Peyer's patch (tissue), 4 donors: ENCODE results near the gene CFAP20DC. TPM values are rescaled to one million over a fixed set of nuclear protein-coding genes. Genes with fewer than 3 reads are reported as not detected.

Experiments used
- DNase-seq, 3 donors: peaks; one replicate each; pipeline ENCODE4 v3.0.0-alpha.2; 2017 to 2019
- H3K27ac ChIP-seq, 4 donors: fragments of 200-600 bp; sonication (generic); one replicate each; pipeline ENCODE4 v1.5.1; 2016 to 2019
- H3K27me3 ChIP-seq, 2 donors: fragments of 200-600 bp; sonication (generic); one replicate each; pipeline ENCODE4 v1.5.1; 2019
- H3K36me3 ChIP-seq, 3 donors: fragments of 200-600 bp; sonication (generic); one replicate each; pipeline ENCODE4 v1.5.1; 2016 to 2019
- H3K4me1 ChIP-seq, 4 donors: fragments of 200-600 bp; sonication (generic); one replicate each; pipeline ENCODE4 v1.5.1; 2016 to 2019
- H3K4me3 ChIP-seq, 4 donors: fragments of 200-600 bp; sonication (generic); 1 replicate in 3 of 4; 2 replicates in 1 of 4; pipeline ENCODE4 v1.5.1; 2016 to 2019; ENCODE audit warnings: mild to moderate bottlenecking in 1 of 4
- H3K9me3 ChIP-seq, 4 donors: fragments of 200-600 bp; sonication (generic); one replicate each; pipeline ENCODE4 v1.5.1; 2016 to 2019; ENCODE audit warnings: mild to moderate bottlenecking in 1 of 4
- CTCF ChIP-seq, 6 experiments: fragments of 450-650 bp in 4 of 6; fragments of 200-600 bp in 2 of 6; sonication (generic) in 1 of 6; IDR thresholded peaks; one replicate each; pipeline ENCODE4 v1.5.1; 2017 to 2019; ENCODE audit warnings: antibody characterized with exemption in 6 of 6, mild to moderate bottlenecking in 3 of 6, moderate library complexity in 1 of 6
- POLR2A ChIP-seq, 2 donors: fragments of 450-650 bp; IDR thresholded peaks; one replicate each; pipeline ENCODE4 v1.5.1; 2017; ENCODE audit warnings: antibody characterized with exemption in 2 of 2, mild to moderate bottlenecking in 2 of 2, moderate library complexity in 2 of 2
- total RNA-seq, 4 donors: library from RNA; depleted of rRNA; stranded (reverse); fragments of >200 nt; gene quantifications; one replicate each; pipeline ENCODE4 v1.1.0, GENCODE V29; 2016

CFAP20DC gene
- total RNA-seq, 4 donors from 2014 or later, result not detected

- no peak for DNase-seq
- no peak for TF ChIP-seq POLR2A (IDR thresholded peaks at IDR 0.05)
- TF ChIP-seq CTCF (IDR thresholded peaks at IDR 0.05), result no peak
- H3K4me3 ChIP-seq, result no peak overlapping the region
- no peaks in the 10 kb centered on the region for H3K9me3 ChIP-seq
- H3K27ac ChIP-seq, result no peak overlapping the region
- H3K36me3 ChIP-seq, result no peaks in the 10 kb centered on the region
- no peaks in the 10 kb centered on the region for H3K4me1 ChIP-seq
- H3K27me3 ChIP-seq, result no peaks in the 10 kb centered on the region
Measured at GRCh38 chr3:58866079-58866478, 183.7 kb downstream of the CFAP20DC start.

GRCh38 chr3:58864480-58864879, 185.3 kb downstream of the CFAP20DC start:
- no peaks in the 10 kb centered on the region for H3K4me1 ChIP-seq
- no peaks in the 10 kb centered on the region for H3K9me3 ChIP-seq
- H3K27me3 ChIP-seq, result no peaks in the 10 kb centered on the region
- TF ChIP-seq POLR2A (IDR thresholded peaks at IDR 0.05) (no peak), CTCF (IDR thresholded peaks at IDR 0.05) (no peak)
- H3K27ac ChIP-seq, result no peak overlapping the region
- no peaks in the 10 kb centered on the region for H3K36me3 ChIP-seq
- DNase-seq, result no peak
- no peak overlapping the region for H3K4me3 ChIP-seq

GRCh38 chr3:58863206-58863605, 186.6 kb downstream of the CFAP20DC start:
- H3K4me1 ChIP-seq, result no peaks in the 10 kb centered on the region
- H3K4me3 ChIP-seq, result no peak overlapping the region
- no peaks in the 10 kb centered on the region for H3K27me3 ChIP-seq
- H3K36me3 ChIP-seq, result no peaks in the 10 kb centered on the region
- TF ChIP-seq POLR2A (IDR thresholded peaks at IDR 0.05) (no peak), CTCF (IDR thresholded peaks at IDR 0.05) (no peak)
- no peaks in the 10 kb centered on the region for H3K9me3 ChIP-seq
- no peak overlapping the region for H3K27ac ChIP-seq
- no peak for DNase-seq

GRCh38 chr3:58861551-58861950, 188.3 kb downstream of the CFAP20DC start:
- TF ChIP-seq POLR2A (IDR thresholded peaks at IDR 0.05), result no peak
- no peak for TF ChIP-seq CTCF (IDR thresholded peaks at IDR 0.05)
- no peak overlapping the region for H3K4me3 ChIP-seq
- no peaks in the 10 kb centered on the region for H3K27me3 ChIP-seq
- no peak for DNase-seq
- no peaks in the 10 kb centered on the region for H3K36me3 ChIP-seq
- no peaks in the 10 kb centered on the region for H3K4me1 ChIP-seq
- H3K9me3 ChIP-seq, result no peaks in the 10 kb centered on the region
- no peak overlapping the region for H3K27ac ChIP-seq

- no peak for DNase-seq
- Histone ChIP-seq H3K36me3 (no peaks in the 10 kb centered on the region), H3K9me3 (no peaks in the 10 kb centered on the region), H3K27me3 (no peaks in the 10 kb centered on the region), H3K4me1 (no peaks in the 10 kb centered on the region), H3K27ac (no peak overlapping the region), H3K4me3 (no peak overlapping the region)
- TF ChIP-seq POLR2A (IDR thresholded peaks at IDR 0.05) (no peak), CTCF (IDR thresholded peaks at IDR 0.05) (no peak)
Measured at GRCh38 chr3:58858126-58858525, 191.7 kb downstream of the CFAP20DC start.

- Histone ChIP-seq H3K9me3 (no peaks in the 10 kb centered on the region), H3K36me3 (no peaks in the 10 kb centered on the region), H3K27ac (no peak overlapping the region), H3K27me3 (no peaks in the 10 kb centered on the region), H3K4me3 (no peak overlapping the region), H3K4me1 (no peaks in the 10 kb centered on the region)
- no peak for DNase-seq
- no peak for TF ChIP-seq CTCF (IDR thresholded peaks at IDR 0.05)
- no peak for TF ChIP-seq POLR2A (IDR thresholded peaks at IDR 0.05)
Measured at GRCh38 chr3:58857402-58857801, 192.4 kb downstream of the CFAP20DC start.
